DND-41 (cell line): ENCODE data around the gene TEX2.

Experiments
- EZH2 ChIP-seq: IDR thresholded peaks from 3 replicates; pipeline ENCODE4 v1.6.1; 2012; ENCODE audit warnings: borderline replicate concordance, low read depth, mild to moderate bottlenecking, moderate library complexity, low read length, inconsistent platforms; ENCODE audit not compliant: severe bottlenecking
- TF ChIP-seq, protein P1 (sequence below): IDR thresholded peaks from 2 replicates; pipeline ENCODE4 v1.5.1; 2012; ENCODE audit warnings: borderline replicate concordance, low read length, moderate library complexity, mild to moderate bottlenecking; ENCODE audit not compliant: poor library complexity, severe bottlenecking; ENCODE audit errors: extremely low read depth

GRCh38 chr17:64111831-64112230 is 151.2 kb downstream of the TEX2 start:
- TF ChIP-seq, protein P1, sequence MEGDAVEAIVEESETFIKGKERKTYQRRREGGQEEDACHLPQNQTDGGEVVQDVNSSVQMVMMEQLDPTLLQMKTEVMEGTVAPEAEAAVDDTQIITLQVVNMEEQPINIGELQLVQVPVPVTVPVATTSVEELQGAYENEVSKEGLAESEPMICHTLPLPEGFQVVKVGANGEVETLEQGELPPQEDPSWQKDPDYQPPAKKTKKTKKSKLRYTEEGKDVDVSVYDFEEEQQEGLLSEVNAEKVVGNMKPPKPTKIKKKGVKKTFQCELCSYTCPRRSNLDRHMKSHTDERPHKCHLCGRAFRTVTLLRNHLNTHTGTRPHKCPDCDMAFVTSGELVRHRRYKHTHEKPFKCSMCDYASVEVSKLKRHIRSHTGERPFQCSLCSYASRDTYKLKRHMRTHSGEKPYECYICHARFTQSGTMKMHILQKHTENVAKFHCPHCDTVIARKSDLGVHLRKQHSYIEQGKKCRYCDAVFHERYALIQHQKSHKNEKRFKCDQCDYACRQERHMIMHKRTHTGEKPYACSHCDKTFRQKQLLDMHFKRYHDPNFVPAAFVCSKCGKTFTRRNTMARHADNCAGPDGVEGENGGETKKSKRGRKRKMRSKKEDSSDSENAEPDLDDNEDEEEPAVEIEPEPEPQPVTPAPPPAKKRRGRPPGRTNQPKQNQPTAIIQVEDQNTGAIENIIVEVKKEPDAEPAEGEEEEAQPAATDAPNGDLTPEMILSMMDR, result no peak
- no peak for TF ChIP-seq EZH2
